Measurements from ENCODE around the gene RNF157.
A peak's percentile ranks its signal among the peaks of the same experiment; 100 is the strongest.
"Not testable (repeated sequence)": the region's sequence is repeated elsewhere in the genome, so short reads cannot be mapped to it uniquely, and the experiment has no call there.

RNF157 gene

GRCh38 chr17:76234354-76234679, 6.0 kb downstream of the RNF157 start:
- no peak for DNase-seq (ENCODE audit: low spot score)

GRCh38 chr17:76233588-76234353, 6.5 kb downstream of the RNF157 start:
- DNase-seq (ENCODE audit: low spot score) = no peak

GRCh38 chr17:76232342-76232741, 8.0 kb downstream of the RNF157 start:
- DNase-seq (ENCODE audit: low spot score) = no peak

DNA sequence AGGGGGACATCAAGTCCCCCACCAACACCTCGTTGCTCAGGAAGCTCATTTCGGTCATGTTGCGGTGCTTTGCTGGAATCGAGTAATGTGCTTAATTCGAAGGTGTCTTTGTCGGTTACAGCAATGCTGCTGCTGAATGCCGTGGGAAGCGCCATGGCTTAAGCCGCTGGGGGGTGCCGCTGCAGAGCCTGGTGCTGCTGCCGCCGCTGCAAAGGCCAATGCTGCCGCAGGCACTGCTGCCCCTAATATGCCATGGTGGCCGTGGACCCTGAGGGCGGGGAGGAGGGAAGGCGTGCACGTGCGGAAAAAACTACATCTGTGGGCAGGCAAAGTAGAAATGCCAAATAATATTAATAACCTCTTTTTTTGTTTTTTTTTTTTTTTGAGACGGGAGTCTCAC, 13.5 kb downstream of the RNF157 start:
- DNase-seq (ENCODE audit: low spot score) = not testable (repeated sequence)

DNA sequence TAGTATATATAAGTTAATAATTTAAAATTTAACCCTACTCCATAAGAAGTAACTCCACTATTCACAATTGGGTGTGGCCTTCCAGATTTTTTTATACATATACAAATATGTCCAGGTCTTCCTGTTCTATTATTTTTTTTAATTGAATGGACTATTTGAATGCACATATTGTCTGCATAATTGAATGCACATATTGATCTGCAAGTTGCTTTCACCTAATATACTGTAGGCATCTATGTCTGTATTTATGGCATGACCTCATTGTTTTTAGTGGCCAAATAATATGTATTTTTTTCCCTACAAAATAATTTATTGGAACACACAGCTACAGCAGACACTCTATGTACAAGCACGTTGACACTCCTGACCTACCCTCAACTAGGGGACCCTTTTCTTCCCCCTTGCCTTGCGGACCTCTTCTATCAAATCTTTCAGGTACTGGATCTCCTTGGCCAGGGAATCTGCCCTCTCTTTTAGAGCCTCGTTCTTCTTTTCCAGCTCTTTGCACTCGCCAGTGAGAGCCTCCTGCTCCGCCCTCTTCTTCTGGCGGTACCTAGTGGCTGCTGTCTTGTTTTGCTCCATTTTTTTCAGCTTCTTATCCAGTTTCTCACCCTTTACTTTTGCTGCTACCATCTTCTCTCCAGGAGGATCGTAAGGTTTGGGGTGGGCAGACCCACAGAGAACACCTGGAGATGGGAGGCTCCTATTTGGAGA, 14.8 kb downstream of the RNF157 start:
- DNase-seq (ENCODE audit: low spot score) = not testable (repeated sequence)

GRCh38 chr17:76223802-76224201, 16.5 kb downstream of the RNF157 start:
- no peak for DNase-seq (ENCODE audit: low spot score)

- DNase-seq (ENCODE audit: low spot score) = no peak
Observed at GRCh38 chr17:76219670-76220383, 20.5 kb downstream of the RNF157 start.

GRCh38 chr17:76217081-76217480, 23.2 kb downstream of the RNF157 start:
- no peak for DNase-seq (ENCODE audit: low spot score)

DNA sequence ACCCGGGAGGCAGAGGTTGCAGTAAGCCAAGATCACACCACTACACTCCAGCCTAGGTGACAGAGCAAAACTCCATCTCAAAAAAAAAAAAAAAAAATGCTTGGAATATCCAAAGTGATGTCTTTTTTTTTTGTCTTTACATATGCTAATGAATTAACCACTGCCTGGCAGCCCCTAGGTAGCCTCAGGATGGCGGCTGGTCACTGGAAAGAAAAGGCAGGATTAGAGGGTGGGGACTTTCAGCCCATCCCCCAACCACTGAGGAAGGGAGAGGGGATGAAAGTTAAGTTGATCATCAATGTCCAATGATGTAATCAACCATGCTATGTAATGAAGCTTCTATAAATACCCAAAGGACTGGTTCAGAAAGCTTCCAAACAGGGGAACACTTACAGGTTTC, 26.8 kb downstream of the RNF157 start:
- no peak for DNase-seq (ENCODE audit: low spot score)

DNA sequence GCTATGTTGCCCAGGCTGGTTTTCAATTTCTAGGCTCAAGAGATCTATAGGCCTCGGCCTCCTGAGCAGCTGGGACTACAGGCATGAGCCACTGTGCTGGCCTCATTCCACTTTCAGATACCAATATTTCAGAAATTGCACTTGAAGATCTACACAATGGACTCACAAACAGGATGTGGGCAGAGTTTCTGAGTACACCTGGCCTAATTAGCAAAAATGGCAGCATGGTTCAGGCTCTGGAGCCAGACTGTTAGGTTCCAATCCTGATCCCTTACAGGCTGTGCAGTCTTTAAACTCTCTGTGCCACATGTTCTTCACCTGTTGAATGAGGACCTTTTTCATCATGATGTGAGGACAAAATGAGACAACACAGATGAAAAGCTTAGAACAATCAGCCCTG, 32.2 kb downstream of the RNF157 start:
- DNase-seq (ENCODE audit: low spot score) = no peak

- DNase-seq (ENCODE audit: low spot score) = no peak
Observed at GRCh38 chr17:76207275-76208059, 32.8 kb downstream of the RNF157 start.

DNA sequence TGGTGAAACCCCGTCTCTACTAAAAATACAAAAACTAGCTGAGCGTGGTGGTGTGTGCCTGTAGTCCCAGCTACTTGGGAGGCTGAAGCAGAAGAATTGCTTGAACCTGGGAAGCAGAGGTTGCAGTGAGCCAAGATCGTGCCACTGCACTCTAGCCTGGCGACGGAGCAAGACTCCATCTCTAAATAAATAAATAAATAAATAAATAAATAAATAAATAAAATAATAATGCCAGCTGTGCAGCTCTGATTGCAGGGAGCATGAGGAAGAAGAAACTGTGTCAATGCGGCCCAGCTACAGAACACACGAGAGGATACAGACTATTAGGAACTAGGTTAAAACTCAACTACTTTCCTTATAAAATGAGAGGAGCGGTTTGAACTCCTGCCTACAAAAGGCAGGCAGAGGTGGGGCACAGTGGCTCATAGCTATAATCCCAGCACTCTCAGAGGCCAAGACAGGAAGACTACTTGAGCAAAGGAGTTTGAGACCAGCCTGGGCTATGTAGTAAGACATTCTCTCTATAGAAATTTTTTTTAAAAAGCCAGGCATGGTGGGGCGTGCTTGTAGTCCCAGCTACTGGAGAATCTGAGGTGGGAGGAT, 34.6 kb downstream of the RNF157 start:
- DNase-seq (ENCODE audit: low spot score) = not testable (repeated sequence)

DNA sequence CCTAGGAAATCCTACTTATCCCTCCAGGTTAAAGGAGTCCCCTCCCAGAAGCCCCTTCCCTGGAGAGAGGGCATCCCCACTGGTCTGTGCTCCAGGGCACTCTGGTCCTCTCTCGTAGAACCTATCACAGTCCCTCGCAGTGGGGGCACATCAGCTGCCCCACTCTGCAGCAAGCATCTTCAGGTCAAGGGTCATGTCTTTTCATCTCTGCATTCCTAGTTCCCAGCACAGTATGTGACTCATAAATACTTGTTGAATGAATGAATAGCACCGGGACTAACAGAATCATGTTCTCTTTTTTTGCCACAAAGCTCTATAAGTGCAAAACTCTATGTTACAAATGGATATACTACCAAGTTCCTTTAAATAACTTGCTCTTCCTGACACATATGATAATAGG, 36.0 kb downstream of the RNF157 start:
- DNase-seq (ENCODE audit: low spot score) = peak; percentile 64

GRCh38 chr17:76200354-76200753, 39.9 kb downstream of the RNF157 start:
- no peak for DNase-seq (ENCODE audit: low spot score)

DNA sequence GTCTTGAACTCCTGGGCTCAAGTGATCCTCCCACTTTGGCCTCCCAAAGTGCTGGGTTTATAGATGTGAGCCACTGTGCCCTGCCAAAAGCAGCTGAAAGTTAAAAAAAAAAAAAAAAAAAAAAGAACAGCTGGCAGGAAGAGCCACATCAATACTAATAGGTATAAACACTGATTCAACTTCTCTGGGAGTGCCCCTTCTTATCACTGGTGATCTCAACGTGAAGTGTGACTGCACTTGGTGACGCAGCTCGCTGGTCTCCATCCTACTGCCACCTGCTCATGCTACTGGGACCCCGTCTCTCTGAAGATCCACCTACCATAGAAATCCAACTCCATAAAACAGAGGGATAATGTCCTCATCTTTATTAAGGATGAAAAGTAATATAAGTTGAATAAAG, 40.8 kb downstream of the RNF157 start:
- no peak for DNase-seq (ENCODE audit: low spot score)

DNA sequence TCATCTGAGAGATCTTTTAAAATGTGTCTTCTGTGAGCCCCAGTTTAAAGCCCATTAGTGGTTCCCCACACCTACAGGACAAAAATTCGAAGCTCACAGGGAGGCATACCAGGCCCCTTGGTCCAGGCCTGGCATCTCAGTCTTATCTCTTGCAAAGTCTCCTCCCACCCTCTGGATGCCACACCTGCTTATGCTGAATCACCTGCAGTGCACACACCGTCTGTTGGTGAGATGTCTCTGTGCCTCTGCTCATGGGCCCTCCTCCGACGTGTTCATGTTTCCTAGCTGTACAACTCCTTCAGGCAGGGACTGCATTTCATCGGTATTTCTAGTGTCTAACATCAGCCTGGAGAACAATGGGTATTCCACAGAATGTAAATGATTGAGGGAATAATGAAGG, 41.6 kb downstream of the RNF157 start:
- no peak for DNase-seq (ENCODE audit: low spot score)

DNA sequence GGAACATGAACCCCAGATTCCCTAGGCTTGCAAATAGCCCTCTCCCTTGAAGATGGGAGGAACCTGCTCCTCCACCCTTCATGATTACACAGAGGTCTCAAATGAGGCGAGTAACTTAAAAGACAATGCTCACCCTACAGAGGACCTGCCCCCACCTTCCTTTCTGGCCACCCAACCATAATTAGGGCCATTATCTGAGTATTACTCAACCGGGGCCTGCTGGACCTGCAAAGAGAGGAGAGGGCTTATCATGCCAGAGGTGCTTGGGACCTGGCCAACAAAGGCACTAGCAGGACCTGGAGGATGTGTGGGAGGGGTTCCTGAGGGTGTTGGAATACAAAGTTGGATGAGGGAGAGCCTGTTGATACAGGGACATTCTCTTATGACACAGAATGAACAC, 42.4 kb downstream of the RNF157 start:
- no peak for DNase-seq (ENCODE audit: low spot score)

DNA sequence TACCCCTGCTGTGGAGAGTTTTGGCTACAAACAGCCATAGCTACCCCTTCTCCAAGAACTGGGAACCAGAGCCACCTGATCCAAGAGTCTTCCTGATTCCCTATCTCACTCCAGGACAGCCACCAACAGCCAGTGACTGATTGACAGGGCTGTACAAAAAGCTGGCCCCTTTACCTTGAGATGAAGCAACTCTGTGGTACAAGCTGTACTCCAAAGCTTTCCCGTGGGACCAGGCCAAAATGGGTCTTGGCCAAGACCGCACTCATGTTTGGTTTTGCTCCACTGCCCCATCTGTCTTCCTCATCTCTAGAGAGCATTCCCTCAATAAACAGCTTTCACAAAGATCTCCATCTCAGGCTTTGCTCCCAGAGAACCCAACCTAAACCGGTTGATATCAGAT, 43.6 kb downstream of the RNF157 start:
- no peak for DNase-seq (ENCODE audit: low spot score)

GRCh38 chr17:76195281-76196096, 44.8 kb downstream of the RNF157 start:
- no peak for DNase-seq (ENCODE audit: low spot score)

DNA sequence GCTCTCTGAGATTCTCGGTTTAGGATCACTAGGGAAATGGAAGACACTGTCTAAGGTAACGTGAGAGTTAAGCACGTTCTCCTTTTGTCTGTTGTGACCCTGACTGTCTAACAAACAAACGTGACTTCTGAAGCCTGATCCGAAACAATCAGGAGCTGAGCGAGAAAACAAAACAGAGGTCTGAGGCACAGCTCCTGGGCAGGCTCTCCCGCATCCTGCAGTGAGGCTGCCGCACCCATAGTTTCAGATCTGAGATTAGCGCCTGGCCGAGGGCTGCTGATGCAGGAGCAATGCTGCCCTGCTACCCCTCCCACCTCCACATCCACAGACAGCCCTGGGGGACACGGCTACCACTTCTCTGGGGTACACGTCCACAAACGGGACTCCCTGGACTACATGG, 46.7 kb downstream of the RNF157 start:
- no peak for DNase-seq (ENCODE audit: low spot score)

DNA sequence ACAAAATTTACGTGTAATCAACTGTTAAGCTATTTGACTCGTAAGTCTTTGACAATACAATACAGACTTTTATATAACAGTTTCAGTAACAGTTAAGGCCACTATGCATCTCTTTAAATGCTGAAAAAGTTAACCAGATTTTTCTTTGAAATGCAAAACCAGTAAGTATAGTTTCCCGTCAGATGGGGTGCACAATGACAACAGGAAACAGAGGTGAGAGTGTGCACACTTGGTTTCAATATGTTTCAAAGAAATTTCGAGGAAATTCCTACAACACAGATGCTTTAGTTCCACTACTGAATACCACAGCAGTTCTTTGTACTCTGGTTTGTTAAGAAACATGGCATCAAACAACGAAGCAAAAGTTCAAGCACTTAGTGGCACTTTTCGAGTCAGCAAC, 48.4 kb downstream of the RNF157 start:
- DNase-seq (ENCODE audit: low spot score) = no peak

Measured in kidney tubule cell (primary cell).